ENCODE measurements around the gene DMAC2L. TPM values are rescaled to one million over a fixed set of nuclear protein-coding genes. Genes with fewer than 3 reads are reported as not detected.
A peak's percentile ranks its signal among the peaks of the same experiment; 100 is the strongest.

DMAC2L gene
- total RNA-seq, 1 experiment from 2014 or later = 14.0 TPM

DNA sequence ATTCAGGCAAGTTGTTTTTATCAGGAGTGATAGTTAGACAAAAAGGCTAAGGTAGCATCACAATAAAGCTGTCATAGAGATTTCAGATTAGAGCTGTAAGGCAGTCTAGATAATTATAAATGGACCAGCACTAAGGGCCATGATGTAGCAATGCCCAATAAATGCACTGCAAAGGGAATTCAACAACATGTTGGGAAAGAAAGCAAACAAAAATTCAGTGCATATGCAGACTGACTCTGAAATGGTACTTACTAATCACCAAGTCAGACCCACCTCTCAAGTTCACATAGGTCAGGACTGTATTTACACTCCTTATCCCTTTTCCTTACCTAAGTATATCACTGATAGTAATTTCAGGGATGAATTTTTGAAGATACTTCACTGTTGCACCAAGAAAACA, 47.1 kb upstream of the DMAC2L start (continued):
- TF ChIP-seq CREM (CRISPR knock-in tag; IDR thresholded peaks at IDR 0.05) (no peak), ZBTB21 (CRISPR knock-in tag; IDR thresholded peaks at IDR 0.05; ENCODE audit: borderline replicate concordance) (no peak)

DNA sequence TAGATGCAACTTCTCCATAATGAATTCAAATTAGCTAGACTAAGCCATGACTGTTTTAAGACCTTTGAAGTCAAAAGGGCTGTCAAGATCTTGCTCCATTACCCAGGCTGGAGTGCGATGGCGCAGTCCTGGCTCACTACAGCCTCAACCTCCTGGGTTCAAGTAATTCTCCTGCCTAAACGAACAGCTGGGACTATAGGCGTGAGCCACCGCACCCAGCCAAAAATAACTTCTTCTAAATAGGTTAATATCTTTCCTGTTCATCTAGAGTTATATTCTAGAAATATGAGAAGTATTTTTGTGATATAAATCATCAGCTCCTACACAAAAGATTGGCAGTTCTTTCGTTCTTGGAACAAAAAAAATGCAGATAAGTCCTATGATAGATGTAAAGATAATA, 41.2 kb upstream of the DMAC2L start:
- Mint-ChIP-seq H3K4me3 (no peak overlapping the region), H3K36me3 (peaks cover 11% of the 10 kb centered on the region), H3K9me3 (no peaks in the 10 kb centered on the region), H3K27ac (no peak overlapping the region; the same call in 1 of the 2 replicates), H3K4me1 (no peaks in the 10 kb centered on the region), H3K27me3 (ENCODE audit: low read depth) (no peaks in the 10 kb centered on the region)
- TF ChIP-seq ATF2 (CRISPR knock-in tag; IDR thresholded peaks at IDR 0.05; ENCODE audit: borderline replicate concordance, low read depth) (no peak), RELA (CRISPR knock-in tag; IDR thresholded peaks at IDR 0.05; ENCODE audit: borderline replicate concordance) (no peak), ERG (CRISPR knock-in tag; IDR thresholded peaks at IDR 0.05) (no peak), TCF7 (CRISPR knock-in tag; IDR thresholded peaks at IDR 0.05; ENCODE audit: low read depth) (no peak), JAZF1 (CRISPR knock-in tag; IDR thresholded peaks at IDR 0.05) (no peak), ZNF219 (CRISPR knock-in tag; IDR thresholded peaks at IDR 0.05; ENCODE audit: borderline replicate concordance) (no peak)
- TF ChIP-seq, protein P1, sequence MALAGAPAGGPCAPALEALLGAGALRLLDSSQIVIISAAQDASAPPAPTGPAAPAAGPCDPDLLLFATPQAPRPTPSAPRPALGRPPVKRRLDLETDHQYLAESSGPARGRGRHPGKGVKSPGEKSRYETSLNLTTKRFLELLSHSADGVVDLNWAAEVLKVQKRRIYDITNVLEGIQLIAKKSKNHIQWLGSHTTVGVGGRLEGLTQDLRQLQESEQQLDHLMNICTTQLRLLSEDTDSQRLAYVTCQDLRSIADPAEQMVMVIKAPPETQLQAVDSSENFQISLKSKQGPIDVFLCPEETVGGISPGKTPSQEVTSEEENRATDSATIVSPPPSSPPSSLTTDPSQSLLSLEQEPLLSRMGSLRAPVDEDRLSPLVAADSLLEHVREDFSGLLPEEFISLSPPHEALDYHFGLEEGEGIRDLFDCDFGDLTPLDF (CRISPR knock-in tag; IDR thresholded peaks at IDR 0.05) = no peak
- ATAC-seq (no peak), DNase-seq (ENCODE audit: low spot score) (no peak)
- CTCF ChIA-PET = interaction anchor here (0.5 kb wide), 1 partner anchor 25 kb away, joined by 4 read pairs; no protein-coding TSS in a partner anchor
- POLR2A ChIA-PET = no interaction called here

- no peak overlapping the region for H3K27ac Mint-ChIP-seq
- DNase-seq (ENCODE audit: low spot score) (no peak), ATAC-seq (no peak)
- POLR2A ChIA-PET = no interaction called here
- H3K27me3 Mint-ChIP-seq (ENCODE audit: low read depth) = no peaks in the 10 kb centered on the region
- CTCF ChIA-PET = interaction anchor here (1.2 kb wide), 1 partner anchor 12 kb away, joined by 3 read pairs; no protein-coding TSS in a partner anchor
- TF ChIP-seq ZNF121 (CRISPR knock-in tag; IDR thresholded peaks at IDR 0.05) (no peak), E2F5 (CRISPR knock-in tag; IDR thresholded peaks at IDR 0.05) (no peak)
- TF ChIP-seq, protein P2, sequence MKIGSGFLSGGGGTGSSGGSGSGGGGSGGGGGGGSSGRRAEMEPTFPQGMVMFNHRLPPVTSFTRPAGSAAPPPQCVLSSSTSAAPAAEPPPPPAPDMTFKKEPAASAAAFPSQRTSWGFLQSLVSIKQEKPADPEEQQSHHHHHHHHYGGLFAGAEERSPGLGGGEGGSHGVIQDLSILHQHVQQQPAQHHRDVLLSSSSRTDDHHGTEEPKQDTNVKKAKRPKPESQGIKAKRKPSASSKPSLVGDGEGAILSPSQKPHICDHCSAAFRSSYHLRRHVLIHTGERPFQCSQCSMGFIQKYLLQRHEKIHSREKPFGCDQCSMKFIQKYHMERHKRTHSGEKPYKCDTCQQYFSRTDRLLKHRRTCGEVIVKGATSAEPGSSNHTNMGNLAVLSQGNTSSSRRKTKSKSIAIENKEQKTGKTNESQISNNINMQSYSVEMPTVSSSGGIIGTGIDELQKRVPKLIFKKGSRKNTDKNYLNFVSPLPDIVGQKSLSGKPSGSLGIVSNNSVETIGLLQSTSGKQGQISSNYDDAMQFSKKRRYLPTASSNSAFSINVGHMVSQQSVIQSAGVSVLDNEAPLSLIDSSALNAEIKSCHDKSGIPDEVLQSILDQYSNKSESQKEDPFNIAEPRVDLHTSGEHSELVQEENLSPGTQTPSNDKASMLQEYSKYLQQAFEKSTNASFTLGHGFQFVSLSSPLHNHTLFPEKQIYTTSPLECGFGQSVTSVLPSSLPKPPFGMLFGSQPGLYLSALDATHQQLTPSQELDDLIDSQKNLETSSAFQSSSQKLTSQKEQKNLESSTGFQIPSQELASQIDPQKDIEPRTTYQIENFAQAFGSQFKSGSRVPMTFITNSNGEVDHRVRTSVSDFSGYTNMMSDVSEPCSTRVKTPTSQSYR (CRISPR knock-in tag; IDR thresholded peaks at IDR 0.05) = no peak
- H3K4me1 Mint-ChIP-seq = no peaks in the 10 kb centered on the region
- peaks cover 14% of the 10 kb centered on the region for H3K36me3 Mint-ChIP-seq
- H3K9me3 Mint-ChIP-seq = no peaks in the 10 kb centered on the region
- H3K4me3 Mint-ChIP-seq = no peak overlapping the region
Measured at GRCh38 chr14:50272498-50272897, 39.6 kb upstream of the DMAC2L start.

- H3K36me3 Mint-ChIP-seq = peaks cover 5% of the 10 kb centered on the region; the same call in 1 of the 2 replicates
- DNase-seq (ENCODE audit: low spot score) (no peak), ATAC-seq (no peak)
- H3K4me1 Mint-ChIP-seq = no peaks in the 10 kb centered on the region
- peak overlapping the region; percentile 21; the same call in 1 of the 2 replicates for H3K27ac Mint-ChIP-seq
- ChIA-PET CTCF (no interaction called here), POLR2A (no interaction called here)
- no peaks in the 10 kb centered on the region for H3K9me3 Mint-ChIP-seq
- H3K4me3 Mint-ChIP-seq = no peak overlapping the region
- H3K27me3 Mint-ChIP-seq (ENCODE audit: low read depth) = no peaks in the 10 kb centered on the region
- TF ChIP-seq, protein P1 (CRISPR knock-in tag; IDR thresholded peaks at IDR 0.05) = no peak
- TF ChIP-seq E2F4 (CRISPR knock-in tag; IDR thresholded peaks at IDR 0.05; ENCODE audit: borderline replicate concordance, low read depth) = no peak
- TF ChIP-seq, protein P3, sequence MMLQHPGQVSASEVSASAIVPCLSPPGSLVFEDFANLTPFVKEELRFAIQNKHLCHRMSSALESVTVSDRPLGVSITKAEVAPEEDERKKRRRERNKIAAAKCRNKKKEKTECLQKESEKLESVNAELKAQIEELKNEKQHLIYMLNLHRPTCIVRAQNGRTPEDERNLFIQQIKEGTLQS (CRISPR knock-in tag; conservative IDR thresholded peaks at IDR 0.05) = no peak
- no peak for TF ChIP-seq NR1H2 (CRISPR knock-in tag; IDR thresholded peaks at IDR 0.05)
Measured at GRCh38 chr14:50285861-50286260, 26.3 kb upstream of the DMAC2L start.
